GM19455 (cell line): ENCODE data around the gene MOBP.
A peak's percentile ranks its signal among the peaks of the same experiment; 100 is the strongest.
"Not testable (repeated sequence)": the region's sequence is repeated elsewhere in the genome, so short reads cannot be mapped to it uniquely, and the experiment has no call there.

Experiments
- ATAC-seq: cut with Tn5 transposase; IDR thresholded peaks from one replicate; pipeline ENCODE4 v1.9.1; 2021; ENCODE audit not compliant: unreplicated experiment

Gene MOBP, protein sequence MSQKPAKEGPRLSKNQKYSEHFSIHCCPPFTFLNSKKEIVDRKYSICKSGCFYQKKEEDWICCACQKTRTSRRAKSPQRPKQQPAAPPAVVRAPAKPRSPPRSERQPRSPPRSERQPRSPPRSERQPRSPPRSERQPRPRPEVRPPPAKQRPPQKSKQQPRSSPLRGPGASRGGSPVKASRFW

DNA sequence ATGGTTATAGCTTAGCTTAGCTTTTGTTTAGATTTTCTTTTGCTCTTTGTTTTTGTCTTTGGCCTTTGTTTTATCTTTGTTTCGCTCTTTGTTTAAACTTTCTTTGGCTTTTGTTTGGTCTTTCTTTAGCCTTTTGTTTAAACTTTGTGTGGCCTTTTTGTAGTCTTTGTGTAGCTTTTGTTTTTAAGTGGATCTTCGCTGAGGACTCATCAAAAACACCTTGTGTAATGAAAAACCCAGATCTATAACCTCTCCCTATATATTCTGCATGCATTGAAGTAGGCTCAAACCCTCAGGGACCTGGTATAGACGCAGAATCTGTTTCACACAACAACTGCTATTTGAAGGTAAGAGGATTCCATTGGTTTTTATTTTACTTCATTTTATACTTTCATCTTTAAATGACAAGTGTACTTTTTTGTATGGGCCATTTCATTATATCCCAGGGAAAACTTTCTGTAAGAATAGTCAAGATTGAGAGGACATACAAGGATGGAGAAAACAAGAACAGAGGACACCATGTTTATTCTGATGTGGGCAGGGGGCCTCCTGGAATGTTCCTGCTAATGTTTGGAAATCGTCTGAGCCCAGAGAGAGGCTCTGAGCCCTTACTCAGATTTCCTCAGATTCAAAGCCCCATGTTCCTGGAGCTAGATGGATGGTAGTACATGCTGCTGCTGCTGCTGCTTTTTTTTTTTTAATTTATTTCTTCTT, at the start of gene MOBP:
Gene MOBP, plus strand, starts transcription at position 287 of the 714 bp plus-strand sequence. CDS start 34,390 bp downstream, outside the sequence.
- no peak for ATAC-seq

DNA sequence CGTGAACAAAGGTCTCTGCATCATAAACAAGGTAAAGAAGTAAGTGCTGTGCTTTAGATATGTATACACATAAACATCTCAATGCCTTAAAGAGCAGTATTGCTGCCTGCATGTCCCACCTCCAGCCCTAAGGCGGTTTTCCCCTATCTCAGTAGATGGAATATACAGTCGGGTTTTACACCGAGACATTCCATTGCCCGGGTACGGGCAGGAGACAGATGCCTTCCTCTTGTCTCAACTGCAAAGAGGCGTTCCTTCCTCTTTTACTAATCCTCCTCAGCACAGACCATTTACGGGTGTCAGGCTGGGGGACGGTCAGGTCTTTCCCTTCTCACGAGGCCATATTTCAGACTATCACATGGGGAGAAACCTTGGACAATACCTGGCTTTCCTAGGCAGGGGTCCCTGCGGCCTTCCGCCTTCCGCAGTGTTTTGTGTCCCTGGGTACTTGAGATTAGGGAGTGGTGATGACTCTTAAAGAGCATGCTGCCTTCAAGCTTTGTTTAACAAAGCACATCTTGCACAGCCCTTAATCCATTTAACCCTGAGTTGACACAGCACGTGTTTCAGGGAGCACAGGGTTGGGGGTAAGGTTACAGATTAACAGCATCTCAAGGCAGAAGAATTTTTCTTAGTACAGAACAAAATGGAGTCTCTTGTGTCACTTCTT, 48.8 kb upstream of the MOBP start:
- not testable (repeated sequence) for ATAC-seq

DNA sequence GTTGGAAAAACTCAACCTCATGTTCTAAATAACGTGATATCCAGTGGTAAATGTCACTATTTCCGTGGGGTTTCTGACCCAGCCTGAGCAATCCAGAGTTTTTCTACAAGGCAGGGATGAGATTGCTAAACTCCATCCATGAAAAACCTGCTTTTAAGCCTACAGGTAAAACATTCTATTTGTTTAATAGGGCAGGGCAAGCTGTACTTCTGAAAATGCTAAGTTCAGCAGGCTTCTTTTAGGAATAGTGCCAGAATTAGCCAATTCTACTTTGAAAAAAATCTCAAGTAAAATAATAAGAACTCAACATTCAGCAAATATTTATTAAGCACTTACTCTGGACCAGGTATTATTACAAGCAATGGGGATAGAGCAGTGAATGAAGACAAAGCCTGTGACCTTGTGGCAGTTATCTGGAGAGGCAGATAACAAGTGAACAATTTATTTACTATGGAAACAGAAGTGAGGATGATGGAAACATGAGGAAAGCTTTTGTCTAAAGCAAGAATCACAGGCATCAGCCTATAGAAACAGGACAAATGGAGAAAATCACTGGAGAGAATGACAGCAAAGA, 47.7 kb upstream of the MOBP start:
- no peak for ATAC-seq

DNA sequence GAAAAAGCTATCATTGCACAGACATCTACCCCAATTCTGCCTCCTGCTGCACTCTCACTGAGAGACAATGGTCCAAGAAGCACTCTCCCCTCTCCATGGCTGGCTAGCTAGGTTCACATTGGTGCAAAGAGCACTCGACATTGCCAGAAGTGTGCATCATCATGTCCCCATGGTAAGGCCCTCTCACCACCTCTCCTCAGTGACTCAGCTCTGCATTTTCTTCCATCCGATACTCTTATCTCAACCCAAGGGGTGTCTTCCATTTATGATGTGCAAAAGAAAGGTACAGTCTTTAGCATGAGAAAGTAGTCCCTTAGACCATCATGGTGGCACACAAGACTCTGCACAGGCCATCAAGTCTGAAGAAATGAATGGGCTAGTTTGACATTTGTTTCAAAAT, 46.9 kb upstream of the MOBP start:
- no peak for ATAC-seq

DNA sequence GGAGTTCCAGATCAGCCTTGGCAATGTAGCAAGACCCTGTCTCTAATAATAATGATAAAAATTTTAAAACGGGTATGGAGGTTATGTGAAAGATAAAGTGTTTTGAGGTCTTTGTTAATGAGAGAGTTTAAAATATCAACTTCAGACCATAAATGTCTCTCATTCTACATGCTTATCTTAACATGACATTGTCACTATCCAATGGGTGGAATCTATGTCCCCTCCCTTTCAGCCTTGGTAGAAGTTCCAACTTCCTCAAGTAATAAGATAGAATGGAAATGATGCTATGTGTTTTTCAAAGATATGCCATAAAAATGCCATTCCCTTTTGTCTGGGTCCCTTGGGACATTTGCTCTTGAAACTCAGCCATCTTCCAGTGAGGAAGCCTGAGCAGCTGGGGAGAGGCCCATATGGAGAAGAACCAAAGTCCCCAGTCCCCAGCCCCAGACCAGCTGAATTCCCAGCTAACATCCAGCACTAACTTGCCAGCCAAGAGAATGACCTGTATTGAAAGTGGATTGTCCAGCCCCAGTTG, 44.0 kb upstream of the MOBP start:
- ATAC-seq: no peak

DNA sequence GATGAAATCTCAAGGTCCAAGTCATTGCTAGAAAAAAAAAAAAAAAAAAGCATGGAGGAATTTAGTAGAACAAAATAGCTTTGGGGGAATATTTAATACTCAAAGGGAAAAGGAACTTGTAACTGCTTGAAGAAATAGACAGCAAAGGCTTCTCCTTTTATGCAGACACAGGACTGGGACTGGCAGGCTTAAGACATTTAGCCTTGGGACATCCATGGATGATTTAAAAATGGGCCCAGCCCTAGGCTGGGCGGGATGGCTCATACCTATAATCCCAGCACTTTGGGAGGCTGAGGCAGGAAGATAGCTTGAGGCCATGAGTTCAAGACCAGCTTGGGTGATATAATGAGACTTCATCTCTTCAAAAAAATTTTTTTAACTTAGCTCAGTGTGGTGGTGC, 41.2 kb upstream of the MOBP start:
- no peak for ATAC-seq

DNA sequence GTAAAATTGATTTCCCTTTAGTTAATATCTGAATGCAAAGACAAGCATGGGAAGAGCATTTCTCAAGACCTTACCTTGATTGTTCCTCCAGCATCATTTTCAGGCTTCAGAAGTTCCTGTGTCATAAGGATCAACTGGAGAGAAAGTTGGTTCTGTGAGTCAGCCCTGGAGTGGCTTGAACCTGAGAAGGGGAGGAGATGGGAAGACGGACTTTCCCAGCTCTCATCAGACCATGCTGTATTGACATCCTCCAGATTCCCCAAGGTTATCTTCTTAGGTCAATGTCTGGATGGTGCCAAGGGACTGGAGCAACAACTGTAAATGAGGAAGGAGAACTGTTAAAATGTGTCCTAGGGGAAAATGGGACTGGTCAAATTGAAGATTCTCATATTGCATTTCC, 40.0 kb upstream of the MOBP start:
- no peak for ATAC-seq

DNA sequence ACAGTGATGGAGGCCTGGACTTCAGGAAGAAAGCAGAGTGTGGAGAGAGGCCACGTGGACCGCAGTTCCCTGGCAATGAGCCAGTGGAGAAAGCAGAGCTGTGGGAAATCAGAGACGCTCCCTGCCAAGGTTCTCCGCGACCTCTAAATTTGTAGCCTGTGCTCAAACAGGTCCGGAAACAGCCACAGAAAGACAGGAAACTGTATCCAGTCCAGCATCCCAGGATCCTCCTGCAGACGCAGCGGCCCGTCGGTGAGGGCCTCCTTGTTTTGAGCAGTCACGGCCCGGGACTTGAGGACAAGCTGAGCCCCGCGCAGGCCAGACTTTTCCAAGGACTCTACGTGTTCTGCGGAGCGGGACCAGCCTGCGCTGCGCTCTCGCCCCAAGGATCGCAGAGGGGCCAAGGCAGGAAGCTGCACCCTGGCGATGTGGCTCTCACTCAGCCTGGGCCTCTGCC, 38.7 kb upstream of the MOBP start:
- ATAC-seq: no peak

DNA sequence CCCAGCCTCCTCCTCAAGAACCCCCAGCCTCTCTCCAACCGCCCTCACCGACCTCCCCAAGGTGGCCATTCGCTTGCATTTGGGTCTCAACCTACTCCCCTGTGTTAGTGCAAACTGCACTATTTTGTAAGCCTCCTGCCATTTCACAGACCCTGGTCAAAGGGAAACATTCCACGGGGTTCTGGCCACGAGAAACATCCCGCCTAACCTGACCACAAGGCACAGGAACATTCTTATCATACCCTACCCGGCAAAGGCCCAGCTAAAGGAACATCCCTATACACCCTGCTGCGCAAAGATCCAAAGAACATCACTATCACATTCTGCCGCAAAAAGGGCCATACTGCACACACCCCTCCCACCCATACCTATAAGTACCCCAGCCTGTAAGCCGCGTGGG, 38.0 kb upstream of the MOBP start:
- no peak for ATAC-seq

DNA sequence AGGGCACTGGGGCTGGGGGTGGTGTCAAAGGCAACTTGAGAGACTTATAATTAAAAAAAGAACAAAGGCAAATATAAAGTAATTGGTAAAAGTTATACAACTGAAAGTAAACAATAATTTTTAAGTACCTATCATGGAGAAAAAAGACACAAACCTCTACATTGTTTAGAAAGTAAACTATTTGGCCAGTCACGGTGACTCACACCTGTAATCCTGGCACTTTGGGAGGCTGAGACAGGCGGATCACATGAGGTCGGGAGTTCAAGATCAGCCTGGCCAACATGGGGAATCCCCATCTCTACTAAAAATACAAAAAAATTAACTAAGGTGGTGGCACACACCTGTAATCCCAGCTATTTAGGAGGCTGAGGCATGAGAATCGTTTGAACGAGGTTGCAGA, 35.1 kb upstream of the MOBP start:
- no peak for ATAC-seq

DNA sequence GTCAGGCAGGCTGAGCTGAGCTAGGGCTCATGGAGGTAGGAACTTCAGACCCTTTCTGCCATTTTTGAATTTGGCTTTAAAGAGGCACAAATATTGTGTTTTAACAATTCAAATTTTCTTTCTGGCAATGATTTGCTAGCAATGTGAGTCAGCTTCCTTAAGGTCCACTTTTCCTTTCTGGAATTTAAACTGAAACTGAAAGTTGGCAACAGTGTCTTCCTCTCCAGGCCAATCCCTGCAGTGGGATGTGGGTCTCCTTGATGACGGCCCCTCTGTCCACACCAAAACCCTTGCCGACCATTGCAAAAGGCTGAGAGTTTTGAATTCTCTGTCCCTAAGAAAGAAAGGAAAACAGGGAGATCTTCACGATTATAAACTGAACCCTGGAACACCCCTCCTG, 33.8 kb upstream of the MOBP start:
- ATAC-seq: no peak

DNA sequence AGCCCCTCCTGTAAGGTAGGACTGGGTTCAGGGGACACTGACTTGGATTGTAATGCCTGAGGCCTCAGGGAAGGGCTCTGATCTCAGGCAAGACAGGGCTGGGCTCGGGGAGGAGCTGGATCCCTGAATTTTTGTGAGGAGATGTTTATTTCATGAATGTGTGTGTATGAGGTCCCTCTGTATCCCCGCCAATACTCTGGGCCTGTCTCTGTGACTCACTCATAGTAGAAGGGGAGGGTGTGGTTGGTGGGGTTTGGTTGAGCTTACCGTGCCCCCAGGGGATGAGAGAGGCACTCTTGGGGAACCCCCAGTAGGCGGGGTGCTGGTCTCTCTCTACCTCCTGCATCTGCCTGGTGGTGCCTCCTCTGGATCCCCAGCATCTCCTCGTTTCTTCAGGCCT, 32.9 kb upstream of the MOBP start:
- ATAC-seq: no peak

DNA sequence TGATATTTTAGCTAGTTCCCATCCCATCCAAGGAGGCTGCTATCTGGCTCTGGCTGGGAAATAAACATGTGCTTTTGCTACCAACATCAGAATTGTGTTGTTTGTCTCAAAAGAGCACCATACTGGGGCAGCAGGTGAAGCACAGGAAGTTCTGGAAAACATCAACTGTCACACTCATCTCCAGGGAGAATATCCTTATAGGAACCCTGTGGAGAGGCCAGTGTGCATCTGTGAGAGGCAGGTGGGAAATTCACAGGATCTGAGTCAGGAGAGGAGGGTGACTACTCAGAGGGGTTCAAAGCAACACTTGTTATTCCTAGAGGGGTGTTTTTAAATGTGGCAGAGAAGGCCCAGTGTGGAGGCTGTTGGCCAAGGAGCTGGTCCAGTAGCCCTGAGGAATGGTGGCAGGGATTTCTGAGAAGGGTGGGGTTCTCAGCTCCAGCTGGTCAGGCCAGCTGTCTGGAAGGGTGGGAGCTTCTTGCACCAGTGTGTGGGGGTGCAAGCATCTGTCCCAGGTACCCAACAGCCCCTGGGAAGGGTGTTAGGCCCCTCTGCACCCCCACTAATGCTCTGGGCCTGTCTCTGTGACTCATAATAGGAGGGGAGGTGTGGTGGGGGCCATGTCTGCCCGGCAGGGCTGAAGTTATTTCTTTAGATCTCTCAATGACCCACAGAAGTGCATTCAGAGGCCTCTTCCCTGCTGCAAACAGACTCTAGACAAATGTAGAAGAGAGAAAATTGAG, 32.3 kb upstream of the MOBP start:
- no peak for ATAC-seq

DNA sequence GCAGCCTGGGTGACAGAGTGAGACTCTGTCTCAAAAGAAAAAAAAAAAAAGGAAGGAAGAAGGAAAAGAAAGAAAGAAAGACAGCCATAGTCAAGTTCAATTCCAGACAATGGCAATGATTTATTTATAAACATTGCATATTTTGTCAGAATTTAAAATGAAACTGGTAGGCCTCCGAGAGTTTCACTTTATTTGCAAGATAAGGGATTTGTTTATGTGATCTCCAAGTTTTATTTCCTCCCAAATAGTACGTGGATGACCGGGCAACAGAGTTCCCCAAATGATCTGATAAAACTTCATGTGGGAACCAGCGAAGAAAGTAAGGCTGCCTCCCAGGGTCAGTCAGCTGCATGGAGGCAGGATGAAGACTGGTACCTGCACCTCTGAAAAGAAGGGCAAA, 28.6 kb upstream of the MOBP start:
- ATAC-seq: no peak

DNA sequence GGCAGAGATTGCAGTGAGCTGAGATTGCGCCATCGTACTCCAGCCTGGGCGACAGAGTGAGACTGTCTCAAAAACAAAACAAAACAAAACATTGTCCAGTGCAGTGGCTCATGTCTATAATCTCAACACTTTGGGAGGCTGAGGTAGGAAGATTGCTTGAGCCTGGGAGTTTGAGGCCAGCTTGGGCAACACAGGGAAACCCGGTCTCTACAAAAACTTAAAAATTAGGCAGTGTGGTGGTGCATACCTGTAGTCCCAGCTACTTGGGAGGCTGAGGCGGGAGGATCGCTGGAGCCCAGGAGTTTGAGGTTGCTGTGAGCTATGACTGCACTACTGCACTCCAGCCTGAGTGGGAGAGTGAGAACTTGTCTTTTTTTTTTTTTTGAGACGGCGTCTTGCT, 27.2 kb upstream of the MOBP start:
- ATAC-seq: no peak

DNA sequence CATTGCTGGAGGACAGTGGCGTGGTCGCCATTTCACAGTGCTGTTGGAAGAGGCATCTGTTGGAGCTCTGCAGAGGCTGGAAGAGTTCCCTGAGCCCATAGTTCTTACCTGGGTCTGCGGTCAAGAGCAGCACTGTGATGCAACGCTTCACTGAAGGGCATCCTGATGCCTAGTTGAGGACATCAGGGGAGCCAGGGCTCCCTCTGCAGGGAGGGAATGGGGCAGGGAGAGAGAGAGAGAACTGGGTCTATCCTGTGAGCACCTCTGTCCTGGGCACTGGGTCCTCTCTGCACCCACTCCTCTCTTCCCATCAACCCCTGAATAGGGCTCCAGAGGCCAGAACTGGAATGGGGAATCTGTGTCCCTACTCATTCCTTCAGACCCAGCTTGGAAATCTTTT, 23.9 kb upstream of the MOBP start:
- no peak for ATAC-seq

DNA sequence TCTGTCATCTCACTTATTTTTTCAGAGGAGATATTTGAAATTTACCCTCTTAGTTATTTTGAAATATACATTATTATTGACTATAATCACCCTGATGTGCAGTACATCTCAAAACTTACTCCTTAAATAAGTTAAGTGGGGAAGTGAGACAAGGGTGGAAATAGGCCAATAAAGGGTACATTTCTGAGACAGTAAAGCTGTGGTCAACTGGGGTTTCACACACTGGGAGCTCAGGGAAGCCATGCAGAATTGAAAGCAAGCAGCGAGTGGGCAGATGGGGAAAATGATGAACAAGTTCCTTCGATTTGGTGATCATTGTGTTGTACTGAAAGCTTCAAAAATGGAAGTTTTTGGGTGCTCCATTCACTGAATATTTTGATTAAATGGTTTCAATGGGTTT, 21.6 kb upstream of the MOBP start:
- no peak for ATAC-seq

DNA sequence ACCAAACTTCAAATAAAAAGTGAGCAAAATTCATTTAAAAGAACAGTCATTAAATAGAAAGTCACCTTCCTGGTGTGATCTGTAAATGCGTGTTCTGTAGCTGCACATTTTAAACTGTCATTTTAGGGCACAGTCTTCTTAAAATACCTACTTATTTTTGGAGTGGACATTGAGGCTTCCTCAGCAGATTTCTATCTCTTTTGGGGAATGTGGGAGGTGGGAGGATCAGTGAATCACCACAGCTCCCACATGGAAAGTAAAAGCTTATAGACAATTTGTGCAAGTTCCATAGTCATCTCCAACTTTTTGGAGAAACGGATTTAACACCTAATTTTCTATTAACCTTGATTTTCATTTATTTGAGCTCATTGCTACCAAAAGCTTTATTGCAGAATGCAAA, 21.0 kb upstream of the MOBP start:
- ATAC-seq: no peak

DNA sequence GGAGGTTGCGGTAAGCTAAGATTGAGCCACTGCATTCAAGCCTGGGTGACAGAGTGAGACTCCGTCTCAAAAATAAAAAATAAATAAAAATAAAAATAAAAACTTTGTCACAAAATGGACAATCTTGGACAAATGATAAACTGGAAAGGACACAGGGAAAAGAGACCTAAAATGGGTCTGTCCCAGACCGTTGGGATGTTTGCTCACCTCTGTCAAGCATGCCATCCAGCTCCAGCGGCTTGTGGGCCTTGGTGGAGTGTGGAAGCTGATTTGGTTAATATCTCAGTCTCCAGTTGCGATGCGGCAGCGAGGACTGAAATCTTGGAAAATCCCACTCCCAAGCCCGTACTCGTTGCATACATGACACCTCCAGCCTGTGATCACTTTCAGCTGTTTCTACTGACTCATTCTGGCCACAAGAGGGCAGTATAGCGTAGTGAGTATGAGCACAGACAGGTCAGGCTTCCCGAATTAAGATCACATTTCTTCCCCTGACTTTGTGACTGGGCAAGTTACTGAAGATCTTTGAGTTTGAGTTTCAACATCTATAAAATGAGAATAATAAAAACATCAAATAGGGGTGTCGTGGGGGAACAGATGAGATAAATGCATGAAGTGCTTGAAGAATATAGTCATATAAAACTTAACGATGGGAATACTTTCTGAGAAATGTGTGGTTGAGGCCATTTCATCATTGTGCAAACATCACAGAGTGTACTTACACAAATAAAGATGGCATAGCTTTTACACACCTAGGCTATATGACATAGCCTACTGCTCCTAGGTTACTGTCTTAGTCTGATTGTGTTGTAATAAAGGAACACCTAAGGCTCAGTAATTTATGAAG, 19.6 kb upstream of the MOBP start:
- peak; percentile 85 for ATAC-seq
